IMR-90 (cell line): ENCODE measurements around the gene PRICKLE2. TPM values are rescaled to one million over a fixed set of nuclear protein-coding genes. Genes with fewer than 3 reads are reported as not detected.

Source experiments
- ATAC-seq: fragments of 200-7000 bp; cut with Tn5 transposase; 2 replicates; pipeline ENCODE4 v1.9.1; 2020; ENCODE audit warnings: low read depth, mild to moderate bottlenecking, moderate library complexity
- BruUV-seq: library from RNA; stranded (reverse); fragments of 400-500 nt; replicated peaks from 2 replicates; lab custom pipeline; 2021; lab: Mats Ljungman, UMichigan
- CTCF ChIA-PET: fragments of 300-600 bp; formaldehyde crosslinking; extraction: SDS; loops from one replicate; lab custom pipeline; 2021; ENCODE audit warnings: antibody characterized with exemption; lab: Yijun Ruan, JAX
- POLR2A ChIA-PET: fragments of 300-600 bp; sonication (Branson Sonifier 250); formaldehyde crosslinking; loops from one replicate; lab custom pipeline; 2022; ENCODE audit warnings: antibody characterized with exemption; ENCODE audit not compliant: unreplicated experiment; lab: Charles Lee
- DNase-seq: peaks from one replicate; pipeline ENCODE4 v3.0.0; 2013
- H2AFZ ChIP-seq: replicated peaks from 2 replicates; pipeline ENCODE3; 2013; ENCODE audit warnings: low read length, mild to moderate bottlenecking; ENCODE audit not compliant: poor library complexity
- H2AK5ac ChIP-seq: 2 replicates; pipeline ENCODE4 v1.6.1; 2013; ENCODE audit warnings: low read depth, low read length, inconsistent platforms
- H2AK9ac ChIP-seq: replicated peaks from 2 replicates; pipeline ENCODE3; 2013; ENCODE audit warnings: mild to moderate bottlenecking, low read depth, low read length, moderate library complexity; ENCODE audit not compliant: poor library complexity
- H2BK120ac ChIP-seq: 2 replicates; pipeline ENCODE4 v1.6.1; 2013; ENCODE audit warnings: low read depth, low read length, inconsistent platforms
- H2BK15ac ChIP-seq: 3 replicates; pipeline ENCODE4 v1.6.1; 2013; ENCODE audit warnings: low read depth, low read length, inconsistent platforms
- H2BK20ac ChIP-seq: 2 replicates; pipeline ENCODE4 v1.6.1; 2013; ENCODE audit warnings: low read depth, mild to moderate bottlenecking, inconsistent platforms, low read length, moderate library complexity
- H2BK5ac ChIP-seq: 2 replicates; pipeline ENCODE4 v1.6.1; 2013; ENCODE audit warnings: mild to moderate bottlenecking, low read depth, low read length, inconsistent platforms; ENCODE audit not compliant: poor library complexity, severe bottlenecking
- H3K14ac ChIP-seq: replicated peaks from 2 replicates; pipeline ENCODE4 v1.6.1; 2013; ENCODE audit warnings: low read depth, low read length, inconsistent platforms
- H3K18ac ChIP-seq: 2 replicates; pipeline ENCODE4 v1.6.1; 2013; ENCODE audit warnings: low read depth, low read length, control low read depth
- H3K23ac ChIP-seq: 2 replicates; pipeline ENCODE4 v1.6.1; 2013; ENCODE audit warnings: low read depth, low read length, inconsistent platforms
- H3K27ac ChIP-seq: 2 replicates; pipeline ENCODE4 v1.5.1; 2013; ENCODE audit warnings: mild to moderate bottlenecking, control low read depth, low read length; ENCODE audit not compliant: insufficient read depth
- H3K27me3 ChIP-seq: 2 replicates; pipeline ENCODE4 v1.6.1; 2013; ENCODE audit warnings: low read length; ENCODE audit not compliant: control insufficient read depth, insufficient read depth
- H3K36me3 ChIP-seq: 2 replicates; pipeline ENCODE4 v1.6.1; 2013; ENCODE audit warnings: low read length, mixed read lengths; ENCODE audit not compliant: control insufficient read depth, insufficient read depth
- H3K4ac ChIP-seq: 2 replicates; pipeline ENCODE4 v1.6.1; 2013; ENCODE audit warnings: low read depth, low read length, inconsistent platforms
- H3K4me1 ChIP-seq: 2 replicates; pipeline ENCODE4 v1.6.1; 2013; ENCODE audit warnings: low read length, mixed read lengths; ENCODE audit not compliant: control insufficient read depth, insufficient read depth
- H3K4me2 ChIP-seq: 2 replicates; pipeline ENCODE4 v1.6.1; 2013; ENCODE audit warnings: low read depth, mild to moderate bottlenecking, control low read depth, low read length, moderate library complexity
- H3K4me3 ChIP-seq: 2 replicates; pipeline ENCODE4 v1.5.1; 2013; ENCODE audit warnings: low read depth, mild to moderate bottlenecking, control low read depth, low read length, moderate library complexity; ENCODE audit not compliant: insufficient read depth
- H3K56ac ChIP-seq: 2 replicates; pipeline ENCODE4 v1.6.1; 2013; ENCODE audit warnings: low read length, inconsistent platforms; ENCODE audit not compliant: insufficient read depth; ENCODE audit errors: extremely low read depth
- H3K79me1 ChIP-seq, 2 experiments: 2 replicates each; pipeline ENCODE4 v1.6.1; 2013; ENCODE audit warnings: low read length in 2 of 2, inconsistent platforms in 1 of 2, low read depth in 1 of 2
- H3K9ac ChIP-seq: 2 replicates; pipeline ENCODE4 v1.6.1; 2013; ENCODE audit warnings: low read depth, low read length, control low read depth
- H3K9me1 ChIP-seq: 2 replicates; pipeline ENCODE4 v1.6.1; 2013; ENCODE audit warnings: low read length, inconsistent platforms; ENCODE audit not compliant: insufficient read depth
- H3K9me3 ChIP-seq: 2 replicates; pipeline ENCODE4 v1.6.1; 2013; ENCODE audit warnings: low read length; ENCODE audit not compliant: control insufficient read depth, insufficient read depth
- H4K20me1 ChIP-seq: 2 replicates; pipeline ENCODE4 v1.6.1; 2013; ENCODE audit warnings: low read length, inconsistent platforms; ENCODE audit not compliant: insufficient read depth
- H4K5ac ChIP-seq: 2 replicates; pipeline ENCODE4 v1.6.1; 2013; ENCODE audit warnings: mild to moderate bottlenecking, low read depth, low read length, control low read depth
- H4K8ac ChIP-seq, 2 experiments: 2 replicates each; pipeline ENCODE4 v1.6.1; 2013; ENCODE audit warnings: low read depth in 2 of 2, low read length in 2 of 2, control low read depth in 1 of 2, inconsistent platforms in 1 of 2
- H4K91ac ChIP-seq: 2 replicates; pipeline ENCODE4 v1.6.1; 2013; ENCODE audit warnings: low read depth, low read length, inconsistent platforms; ENCODE audit not compliant: insufficient read depth
- BHLHE40 ChIP-seq: fragments of 150-350 bp; IDR thresholded peaks from 2 replicates; pipeline ENCODE4 v1.6.1; 2016; ENCODE audit warnings: mild to moderate bottlenecking, low read depth, low read length
- FOS ChIP-seq: fragments of 150-350 bp; IDR thresholded peaks from 2 replicates; pipeline ENCODE4 v1.6.1; 2016; ENCODE audit warnings: low read depth, low read length
- MXI1 ChIP-seq: IDR thresholded peaks from 2 replicates; pipeline ENCODE4 v1.6.1; 2012; ENCODE audit warnings: low read depth, mild to moderate bottlenecking, low read length, moderate library complexity, borderline replicate concordance
- POLR2A ChIP-seq: IDR thresholded peaks from 2 replicates; pipeline ENCODE4 v1.6.1; 2012; ENCODE audit warnings: mild to moderate bottlenecking, low read depth, low read length
- RAD21 ChIP-seq: IDR thresholded peaks from 2 replicates; pipeline ENCODE4 v1.6.1; 2012; ENCODE audit warnings: low read length, improper control_type of control experiment
- RCOR1 ChIP-seq: IDR thresholded peaks from 2 replicates; pipeline ENCODE4 v1.6.1; 2012; ENCODE audit warnings: mild to moderate bottlenecking, low read length, improper control_type of control experiment; ENCODE audit not compliant: insufficient replicate concordance
- RFX5 ChIP-seq: IDR thresholded peaks from 2 replicates; pipeline ENCODE4 v1.8.0; 2012; ENCODE audit warnings: low read depth, mild to moderate bottlenecking, low read length, moderate library complexity
- WGBS, 2 experiments: methylation state at CpG; one replicate each; pipeline versions ENCODE4 v1.1.5 to v1.1.7; 2013; ENCODE audit warnings: missing lambda C conversion rate in 2 of 2; ENCODE audit not compliant: insufficient read length in 1 of 2; ENCODE audit errors: extremely low coverage in 2 of 2; 5-methylcytosine and 5-hydroxymethylcytosine counted together
- dilution Hi-C: fragments of 300-500 bp; cut with HindIII; formaldehyde crosslinking; loops from one replicate; pipeline ENCODE4 v1.14.3; 2018; ENCODE audit warnings: low sequenced_read_pairs; ENCODE audit not compliant: unreplicated experiment
- in situ Hi-C: fragments of 300-500 bp; cut with MboI; formaldehyde crosslinking; loops from 3 replicates; pipeline ENCODE4 v1.14.3; 2019; ENCODE audit warnings: low sequenced_read_pairs, inconsistent platforms, mixed read lengths
- intact Hi-C: fragments of 100-400 bp; cut with micrococcal nuclease; formaldehyde crosslinking; loops from 2 replicates; pipeline ENCODE4 v1.10.0; 2022
- polyA plus RNA-seq, 3 experiments: library from polyadenylated mRNA; depleted of rRNA; stranded (reverse); fragments of >200 nt; gene quantifications; 2 replicates each; pipeline ENCODE4 v1.2.3, GENCODE V29; 2012; ENCODE audit warnings: low replicate concordance in 1 of 3
- total RNA-seq: library from RNA; depleted of rRNA; stranded (reverse); fragments of >200 nt; gene quantifications from 2 replicates; pipeline ENCODE4 v1.2.3, GENCODE V29; 2012
- TF ChIP-seq, protein P1 (sequence below): conservative IDR thresholded peaks from 2 replicates; pipeline ENCODE4 v1.5.1; 2012; ENCODE audit warnings: mild to moderate bottlenecking, low read depth, low read length, improper control_type of control experiment

Gene PRICKLE2
- total and polyA plus RNA-seq, 2 of the 4 experiments (the other 2 are of a cell fraction): 4.1 to 14.2 TPM

GRCh38 chr3:64253689-64254088 lies 28.4 kb upstream of the PRICKLE2 start:
- H4K5ac ChIP-seq: no peak overlapping the region
- H2AK5ac ChIP-seq: no peak overlapping the region
- H3K79me1 ChIP-seq: peaks cover 65 to 90% of the 10 kb centered on the region in 2 experiments
- dilution Hi-C loops (no loop called here), intact Hi-C loops (no loop called here), in situ Hi-C loops (no loop called here)
- TF ChIP-seq MXI1: no peak
- no peak for TF ChIP-seq POLR2A
- no peak for TF ChIP-seq RFX5
- TF ChIP-seq, protein P1, sequence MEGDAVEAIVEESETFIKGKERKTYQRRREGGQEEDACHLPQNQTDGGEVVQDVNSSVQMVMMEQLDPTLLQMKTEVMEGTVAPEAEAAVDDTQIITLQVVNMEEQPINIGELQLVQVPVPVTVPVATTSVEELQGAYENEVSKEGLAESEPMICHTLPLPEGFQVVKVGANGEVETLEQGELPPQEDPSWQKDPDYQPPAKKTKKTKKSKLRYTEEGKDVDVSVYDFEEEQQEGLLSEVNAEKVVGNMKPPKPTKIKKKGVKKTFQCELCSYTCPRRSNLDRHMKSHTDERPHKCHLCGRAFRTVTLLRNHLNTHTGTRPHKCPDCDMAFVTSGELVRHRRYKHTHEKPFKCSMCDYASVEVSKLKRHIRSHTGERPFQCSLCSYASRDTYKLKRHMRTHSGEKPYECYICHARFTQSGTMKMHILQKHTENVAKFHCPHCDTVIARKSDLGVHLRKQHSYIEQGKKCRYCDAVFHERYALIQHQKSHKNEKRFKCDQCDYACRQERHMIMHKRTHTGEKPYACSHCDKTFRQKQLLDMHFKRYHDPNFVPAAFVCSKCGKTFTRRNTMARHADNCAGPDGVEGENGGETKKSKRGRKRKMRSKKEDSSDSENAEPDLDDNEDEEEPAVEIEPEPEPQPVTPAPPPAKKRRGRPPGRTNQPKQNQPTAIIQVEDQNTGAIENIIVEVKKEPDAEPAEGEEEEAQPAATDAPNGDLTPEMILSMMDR: no peak
- no peak for TF ChIP-seq RCOR1
- TF ChIP-seq BHLHE40: no peak; the same call in 1 of the 2 replicates
- TF ChIP-seq RAD21: no peak
- no peak for TF ChIP-seq FOS
- H2BK120ac ChIP-seq: no peak overlapping the region
- no peak overlapping the region for H4K8ac ChIP-seq
- H3K27ac ChIP-seq: no peak overlapping the region
- H3K4me1 ChIP-seq: peaks cover 19% of the 10 kb centered on the region
- no peak; the same call in 1 of the 2 replicates for ATAC-seq
- H2BK15ac ChIP-seq: 0 out of 3 replicates have a peak overlapping the region, but pooled peaks have one; percentile 25
- H3K4me3 ChIP-seq: no peak overlapping the region
- CTCF ChIA-PET: no interaction called here
- H3K27me3 ChIP-seq: no peaks in the 10 kb centered on the region
- no CpG with 5 or more reads among the region's 6 CpGs for WGBS, 2 experiments
- no TSS peak for BruUV-seq
- no peak overlapping the region for H3K9ac ChIP-seq
- H2AFZ ChIP-seq: no peak overlapping the region
- H3K9me3 ChIP-seq: no peaks in the 10 kb centered on the region
- H4K20me1 ChIP-seq: peaks cover 46% of the 10 kb centered on the region
- no peak overlapping the region for H3K18ac ChIP-seq
- DNase-seq: no peak
- H2AK9ac ChIP-seq: no peak overlapping the region
- H3K4ac ChIP-seq: no peak overlapping the region
- H3K36me3 ChIP-seq: peaks cover 11% of the 10 kb centered on the region
- H3K9me1 ChIP-seq: peaks cover 32% of the 10 kb centered on the region
- no peak overlapping the region; the same call in 1 of the 2 replicates for H4K91ac ChIP-seq
- POLR2A ChIA-PET: no interaction called here
- H3K4me2 ChIP-seq: no peak overlapping the region
- no peak overlapping the region for H2BK5ac ChIP-seq
- no peak overlapping the region for H2BK20ac ChIP-seq
- H3K56ac ChIP-seq: no peak overlapping the region
- H3K23ac ChIP-seq: no peak overlapping the region
- H3K14ac ChIP-seq: no peak overlapping the region
